ENCODE results near the gene CFAP61.
"Not testable (repeated sequence)": the region's sequence is repeated elsewhere in the genome, so short reads cannot be mapped to it uniquely, and the experiment has no call there.

The CFAP61 gene

DNA sequence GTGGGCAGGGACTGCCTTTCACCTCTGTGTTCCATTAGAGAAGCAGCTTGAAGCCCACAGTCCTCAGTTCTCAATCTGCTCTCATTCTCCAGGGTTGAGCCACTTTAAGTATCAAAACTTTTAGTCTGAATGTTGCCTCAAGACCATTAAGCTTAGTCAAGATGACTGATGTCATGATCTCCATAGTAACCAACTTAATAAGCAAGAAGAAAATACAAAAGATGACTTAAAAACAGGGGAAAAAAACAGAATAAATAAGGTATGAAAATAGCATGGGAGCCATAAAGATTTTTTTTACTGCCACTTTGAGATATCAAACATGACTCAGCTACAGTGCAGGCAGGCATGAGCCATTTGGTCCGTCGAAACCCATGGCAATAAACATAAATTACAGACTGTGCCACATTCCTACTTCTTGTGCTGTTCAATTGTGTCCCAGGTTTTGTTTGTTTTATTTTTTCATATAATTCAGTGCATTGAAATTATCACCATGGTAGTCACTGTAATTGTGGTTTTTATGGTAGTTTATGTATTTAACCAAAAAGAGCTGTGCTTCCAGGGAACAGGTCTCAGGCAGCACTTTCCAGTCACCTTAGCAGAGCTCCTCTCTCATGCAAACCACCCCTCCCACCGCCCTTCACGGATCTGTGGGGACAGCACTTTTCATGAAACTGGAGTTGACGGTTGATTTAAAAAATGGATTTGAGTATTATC lies 159.1 kb downstream of the CFAP61 start:
- peak; percentile 9 for DNase-seq (ENCODE audit: low read depth)

DNA sequence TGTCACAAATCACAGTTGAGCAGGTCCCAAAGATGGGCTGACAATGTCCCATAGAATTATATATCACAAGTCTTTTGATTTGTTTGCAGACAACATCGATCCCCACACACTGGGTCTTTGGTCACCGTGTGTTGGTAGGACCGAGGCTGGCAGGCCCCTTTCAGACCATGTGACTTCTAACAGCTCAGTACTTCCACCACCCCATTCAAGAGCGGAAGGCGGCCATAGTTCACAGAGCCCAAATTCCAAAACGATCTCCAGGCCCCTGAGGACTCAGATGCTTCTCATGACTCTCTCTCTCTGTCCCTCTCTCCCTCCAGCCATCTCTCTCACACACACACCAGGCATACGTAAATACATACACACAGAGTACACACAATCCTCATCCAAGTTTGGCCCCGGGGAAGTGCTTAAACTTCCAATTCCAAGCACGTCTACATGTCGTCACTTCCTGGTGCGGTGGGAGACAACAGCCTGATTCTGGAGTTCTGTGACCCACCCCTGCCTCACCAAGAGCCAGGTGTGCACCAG lies 159.7 kb downstream of the CFAP61 start:
- DNase-seq (ENCODE audit: low read depth), result no peak

DNA sequence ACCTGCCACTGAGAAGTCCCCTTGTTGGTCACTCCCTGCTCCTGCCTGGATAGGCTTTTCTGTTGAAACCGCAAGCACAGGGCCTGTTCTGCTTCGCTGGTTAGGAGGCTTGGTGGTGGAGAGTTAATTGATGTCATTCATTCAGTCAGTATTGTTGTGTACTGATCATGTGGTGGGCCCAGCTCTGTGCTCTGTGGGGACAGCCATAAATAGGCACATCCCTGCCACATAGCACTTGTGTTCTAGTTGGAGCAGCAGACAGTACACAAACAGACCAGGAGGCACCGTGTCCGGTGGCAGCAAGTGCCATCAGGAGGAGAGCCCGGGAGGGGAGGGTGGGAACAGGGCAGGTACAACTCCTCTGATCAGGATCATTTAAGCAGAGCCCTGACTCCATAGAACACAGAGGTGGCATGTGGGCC lies 160.4 kb downstream of the CFAP61 start:
- no peak for DNase-seq (ENCODE audit: low read depth)

DNA sequence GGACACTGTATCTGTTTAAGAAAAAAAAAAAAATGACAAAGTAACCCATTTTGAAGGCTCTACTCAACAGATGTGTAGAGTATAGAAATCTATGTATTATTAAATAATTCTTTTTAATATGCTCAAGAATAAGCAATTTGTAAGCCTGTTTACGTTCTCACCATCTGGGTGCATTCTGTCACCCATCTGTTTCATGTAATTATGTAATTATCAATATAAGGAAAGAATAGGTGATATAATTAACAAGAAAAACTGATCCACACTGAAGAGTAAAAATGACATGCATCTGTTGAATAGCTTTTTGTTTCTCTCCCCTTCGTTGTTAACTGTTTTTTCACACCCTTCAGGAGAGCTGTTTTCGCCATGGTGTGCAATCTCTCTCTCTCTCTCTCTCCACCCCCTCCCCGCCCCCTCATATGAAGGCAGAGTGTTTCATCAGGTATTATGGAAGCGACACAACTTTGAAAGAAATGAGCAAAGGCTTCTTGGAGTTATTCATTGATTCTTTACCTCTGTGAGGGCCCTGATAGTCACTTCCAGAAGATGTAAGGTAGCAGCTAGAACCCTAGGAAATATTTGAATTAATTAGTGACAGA lies 161.3 kb downstream of the CFAP61 start:
- DNase-seq (ENCODE audit: low read depth), result no peak

DNA sequence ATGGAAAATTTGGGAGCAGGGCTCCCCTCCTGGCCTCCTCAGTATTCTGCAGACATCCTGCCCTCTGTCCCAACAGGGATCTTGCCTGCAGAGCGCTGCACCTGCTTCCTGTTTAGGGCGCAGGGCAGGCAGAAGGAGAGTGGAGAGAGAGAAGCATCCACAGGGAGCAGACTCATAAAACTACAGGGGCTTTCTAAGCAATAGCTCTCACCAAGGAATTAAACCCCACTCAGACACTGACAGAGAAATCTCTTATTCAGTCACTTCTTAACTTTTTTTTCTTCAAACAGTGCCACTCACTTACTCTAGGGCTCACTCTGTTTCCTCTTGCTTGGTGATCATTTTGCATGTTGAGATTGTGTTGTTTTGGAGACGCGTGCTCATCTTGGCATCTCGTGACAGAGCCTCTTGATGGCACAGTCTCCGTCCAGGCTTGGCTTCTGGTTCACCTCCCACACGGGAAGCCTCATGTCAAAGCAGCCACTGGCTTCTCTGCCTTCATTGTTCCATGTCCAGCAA lies 162.5 kb downstream of the CFAP61 start:
- no peak for DNase-seq (ENCODE audit: low read depth)

DNA sequence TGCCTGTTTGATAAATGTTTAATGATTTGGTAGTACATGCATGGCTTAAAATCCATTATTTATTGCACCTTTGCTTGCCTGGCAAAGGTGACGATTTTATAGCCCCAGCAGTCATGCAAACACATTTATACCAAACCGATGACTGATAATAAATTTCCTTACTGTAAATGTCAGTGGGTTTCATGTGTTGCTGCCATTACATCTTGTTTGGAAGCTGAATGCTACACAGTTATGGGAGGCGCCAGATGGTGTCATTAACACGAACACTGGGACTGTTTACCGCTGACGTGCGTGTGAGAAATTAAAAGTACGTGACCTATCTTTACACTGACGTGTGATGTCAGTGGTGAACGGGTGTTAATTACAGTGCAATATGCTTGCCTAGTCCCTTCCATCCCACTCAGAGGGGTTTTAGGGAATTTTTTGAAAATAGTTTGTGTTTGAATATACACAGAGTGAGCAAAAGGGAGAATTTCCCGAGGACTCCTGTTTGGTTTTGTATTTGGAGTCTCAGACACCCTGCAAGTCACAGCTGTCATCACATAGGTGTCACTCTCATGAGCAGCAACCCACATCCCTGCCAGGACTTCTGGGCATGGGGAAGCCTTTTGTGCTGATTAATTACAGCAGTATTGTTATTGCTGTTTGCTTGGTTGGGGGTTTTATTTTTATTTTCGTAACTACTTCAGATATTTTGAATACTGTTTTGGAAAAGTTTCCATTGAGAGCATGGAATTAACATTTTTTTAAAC lies 163.8 kb downstream of the CFAP61 start:
- DNase-seq (ENCODE audit: low read depth), result no peak

DNA sequence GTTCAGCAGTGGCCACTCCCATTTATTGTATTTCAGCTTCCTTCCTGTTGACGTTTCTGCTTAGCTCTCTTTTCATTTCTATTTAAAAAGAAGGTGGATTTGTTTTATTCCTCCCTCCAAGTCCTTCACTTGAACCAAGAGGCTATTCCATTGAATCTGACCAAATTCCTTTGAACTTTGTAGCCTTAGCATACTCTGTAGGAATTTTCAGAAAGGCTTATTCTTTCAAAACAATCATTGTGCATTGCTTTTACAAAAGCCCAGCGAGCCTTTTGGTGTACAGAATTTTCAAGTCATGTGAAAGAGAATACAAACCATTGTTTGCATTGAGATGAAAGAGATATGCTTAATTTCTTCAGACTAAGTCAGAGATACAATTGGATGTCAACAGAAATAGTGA lies 164.6 kb downstream of the CFAP61 start:
- DNase-seq (ENCODE audit: low read depth), result no peak

DNA sequence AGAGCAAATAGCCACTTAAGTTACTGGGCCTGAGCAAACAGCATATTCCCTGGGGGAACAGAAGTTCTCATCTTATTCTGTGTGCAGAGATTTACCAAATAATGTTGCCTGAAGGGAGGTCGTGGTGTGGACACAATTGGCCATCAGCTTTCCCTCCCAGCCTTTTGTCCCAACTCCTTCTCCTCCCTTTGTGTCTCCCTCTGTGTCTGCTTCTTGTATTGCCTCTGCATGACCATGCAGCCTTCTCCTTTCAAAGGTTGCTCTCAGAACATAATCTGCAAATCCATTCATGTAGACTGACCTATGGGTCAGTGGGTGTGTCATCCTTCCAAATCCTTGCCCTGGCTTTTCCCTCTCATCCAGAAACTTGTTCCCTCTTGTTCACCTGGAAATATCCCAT lies 165.3 kb downstream of the CFAP61 start:
- DNase-seq (ENCODE audit: low read depth), result no peak

DNA sequence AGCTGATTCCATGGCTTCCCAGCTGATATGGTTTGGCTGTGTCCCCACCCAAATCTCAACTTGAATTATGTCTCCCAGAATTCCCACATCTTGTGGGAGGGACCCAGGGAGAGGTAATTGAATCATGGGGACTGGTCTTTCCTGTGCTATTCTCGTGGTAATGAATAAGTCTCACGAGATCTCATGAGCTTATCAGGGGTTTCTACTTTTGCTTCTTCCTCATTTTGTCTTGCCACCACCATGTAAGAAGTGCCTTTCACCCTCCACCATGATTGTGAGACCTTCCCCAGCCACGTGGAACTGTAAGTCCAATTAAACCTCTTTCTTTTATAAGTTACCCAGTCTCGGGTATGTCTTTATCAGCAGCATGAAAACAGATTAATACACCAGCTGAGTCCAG lies 165.8 kb downstream of the CFAP61 start:
- not testable (repeated sequence) for DNase-seq (ENCODE audit: low read depth)

DNA sequence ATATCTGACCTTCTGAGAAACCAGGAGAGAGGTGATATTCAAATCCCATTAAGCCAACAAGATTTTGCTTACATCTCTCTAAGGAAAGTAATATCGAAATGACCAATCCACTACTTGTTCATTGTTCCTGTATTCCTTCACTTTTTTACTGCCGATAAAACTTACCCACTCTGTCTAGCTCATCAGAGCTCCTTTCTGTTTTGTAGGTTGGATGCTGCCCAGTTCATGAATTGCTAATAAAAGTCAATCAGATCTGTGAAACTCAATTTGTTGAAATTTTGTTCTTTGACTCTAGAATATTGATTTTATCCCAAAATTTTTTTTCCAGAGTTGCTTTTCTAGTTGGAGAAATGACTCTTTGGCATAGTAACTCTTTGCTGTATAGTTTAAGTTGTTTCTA lies 166.7 kb downstream of the CFAP61 start:
- no peak for DNase-seq (ENCODE audit: low read depth)

DNA sequence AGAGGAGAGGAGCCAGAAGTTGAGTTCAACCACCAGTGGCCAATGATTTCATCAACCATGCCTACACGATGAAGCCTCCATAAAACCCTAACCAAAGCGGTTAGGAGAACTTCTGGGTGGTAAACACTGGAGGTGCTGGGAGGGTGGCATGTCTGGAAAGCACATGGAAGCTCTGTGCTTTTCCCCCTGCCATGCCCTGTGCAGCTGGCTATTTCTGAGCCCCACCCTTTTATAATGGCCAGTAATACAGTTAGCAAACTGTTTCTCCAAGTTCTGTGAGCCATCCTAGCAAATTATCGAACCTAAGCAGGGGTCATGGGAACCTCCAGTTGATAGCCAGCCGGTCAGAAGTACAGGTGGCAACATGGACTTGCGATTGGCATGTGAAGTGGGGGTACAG lies 167.8 kb downstream of the CFAP61 start:
- no peak for DNase-seq (ENCODE audit: low read depth)

DNA sequence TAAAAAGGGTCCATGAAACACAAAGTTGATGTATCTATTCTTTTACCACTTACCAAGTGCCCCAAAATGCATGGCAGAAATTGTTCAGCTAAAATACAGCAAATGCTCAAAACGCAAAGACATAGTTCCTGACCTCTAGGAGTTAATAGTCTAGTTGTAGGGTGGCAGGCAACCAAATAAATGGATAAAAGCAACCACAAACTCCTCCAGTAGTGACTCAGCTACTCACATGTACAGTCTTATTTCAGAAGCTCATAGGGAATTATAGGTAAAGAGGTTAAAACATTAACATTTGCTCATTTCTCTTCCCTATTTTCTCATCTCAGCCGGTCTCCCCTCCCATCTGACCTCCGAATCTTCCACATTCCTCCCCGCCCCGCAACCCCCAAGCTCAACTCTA lies 171.6 kb downstream of the CFAP61 start:
- DNase-seq (ENCODE audit: low read depth), result no peak

DNA sequence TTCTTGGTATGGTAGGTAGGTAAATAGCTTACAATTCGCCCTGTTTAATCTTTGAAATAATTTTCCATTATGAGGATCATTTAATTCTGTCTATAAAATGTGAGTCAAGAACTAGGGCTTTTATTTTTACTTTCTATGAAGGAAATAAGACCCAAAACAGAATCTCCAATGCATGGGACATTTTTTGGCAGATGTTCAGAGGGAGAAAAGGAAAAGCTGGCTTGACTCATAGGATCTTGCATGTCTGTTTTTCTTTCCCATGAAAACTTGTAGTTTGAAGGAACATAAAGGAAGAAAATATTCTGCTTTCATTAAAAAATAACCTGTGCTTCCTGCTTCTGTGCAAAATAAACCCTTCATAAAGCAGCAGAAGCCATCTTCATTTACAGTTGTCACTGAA lies 172.5 kb downstream of the CFAP61 start:
- no peak for DNase-seq (ENCODE audit: low read depth)

DNA sequence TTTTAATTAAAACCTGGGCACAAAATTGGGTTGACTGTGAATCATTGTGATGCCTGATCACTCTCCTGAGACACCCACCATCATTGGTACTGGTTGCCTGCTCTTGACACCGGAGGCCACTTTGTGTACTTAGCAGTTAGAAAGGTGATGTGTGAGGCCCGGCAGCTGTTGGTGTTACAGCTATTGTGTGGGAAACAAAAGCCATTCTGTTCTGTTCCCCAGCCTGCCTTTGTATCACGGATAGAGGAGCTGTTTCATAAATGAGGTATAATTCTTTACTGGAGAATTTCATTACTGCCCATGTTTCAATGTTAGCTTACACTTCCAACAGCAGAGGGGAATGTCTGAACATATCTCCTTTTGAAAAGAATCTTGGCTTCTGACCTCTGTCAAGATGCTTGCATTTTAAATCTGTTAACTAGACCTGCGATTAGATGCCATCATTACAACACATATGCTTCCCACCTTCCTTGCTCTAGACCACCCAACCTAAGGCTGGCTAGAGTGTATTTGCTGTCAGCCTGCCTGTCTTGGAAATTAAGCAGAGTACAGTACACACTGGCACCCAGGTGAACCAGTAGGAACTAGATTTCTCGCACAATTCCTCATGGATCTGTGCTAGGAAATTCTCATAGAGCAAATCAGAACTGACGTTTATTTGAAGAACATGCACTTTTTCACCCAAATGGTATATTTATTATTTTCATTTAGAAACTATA lies 173.2 kb downstream of the CFAP61 start:
- no peak for DNase-seq (ENCODE audit: low read depth)

DNA sequence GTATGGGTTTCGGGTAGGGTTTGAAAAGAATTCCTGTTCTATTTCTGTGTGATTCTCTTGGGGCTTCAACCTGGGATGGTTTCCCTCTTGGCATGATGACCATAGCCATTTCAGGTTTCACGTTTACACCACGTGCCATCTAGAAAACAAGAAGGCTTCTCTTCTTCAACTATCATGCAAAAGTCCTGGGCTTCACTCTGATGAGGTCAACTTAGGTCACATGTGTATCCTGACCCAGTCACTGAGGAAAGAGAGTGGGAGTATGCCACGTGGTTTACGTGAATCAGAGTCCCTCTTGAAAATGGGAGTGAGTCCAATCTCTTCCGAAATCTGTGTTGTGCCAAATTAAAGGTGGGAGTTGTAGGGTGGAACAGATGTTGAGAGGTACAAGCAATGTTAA lies 174.2 kb downstream of the CFAP61 start:
- DNase-seq (ENCODE audit: low read depth), result no peak

DNA sequence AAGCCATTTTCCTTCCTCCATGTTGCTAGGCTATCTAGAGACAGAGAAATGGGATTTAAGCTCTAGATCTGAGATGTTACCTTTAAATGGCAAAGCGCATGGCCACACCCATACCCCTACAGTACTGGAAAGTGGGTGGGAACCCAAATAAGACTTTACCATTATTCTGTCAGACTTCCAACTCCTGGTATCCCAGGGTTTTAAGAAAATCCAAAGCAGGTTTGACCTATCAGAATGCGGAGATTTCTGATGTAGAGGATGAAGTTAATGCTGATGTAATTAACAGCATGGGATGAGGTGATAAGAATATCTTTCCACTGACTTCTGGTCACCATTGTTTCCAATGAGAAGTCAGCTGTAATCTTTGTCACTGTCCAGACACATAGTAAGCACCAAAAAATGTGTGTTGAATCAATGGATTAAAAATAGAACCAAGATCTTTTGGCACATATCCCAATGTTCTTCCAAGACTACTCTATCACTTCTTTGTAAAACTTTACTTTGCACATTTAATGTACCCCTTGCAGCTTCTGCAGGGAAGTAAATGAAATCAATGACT lies 174.8 kb downstream of the CFAP61 start:
- no peak for DNase-seq (ENCODE audit: low read depth)

DNA sequence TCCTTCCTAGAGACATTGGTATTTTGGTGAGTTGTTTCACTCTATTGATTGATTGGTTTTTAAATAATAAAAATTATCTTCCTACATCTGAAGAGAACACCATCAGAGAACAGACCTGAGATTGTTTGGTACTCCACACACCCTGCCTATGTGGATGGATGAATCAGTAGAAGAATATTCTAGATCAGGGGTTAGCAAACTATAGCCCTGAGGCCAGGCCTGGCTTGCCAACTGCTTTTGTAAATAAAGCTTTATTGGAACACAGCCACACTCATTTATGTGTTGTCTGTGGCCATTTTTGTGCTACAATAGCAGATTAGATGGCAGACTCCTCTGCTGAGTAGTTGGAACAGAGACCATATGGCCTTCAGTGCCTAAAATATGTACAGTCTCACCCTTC lies 176.0 kb downstream of the CFAP61 start:
- no peak for DNase-seq (ENCODE audit: low read depth)

DNA sequence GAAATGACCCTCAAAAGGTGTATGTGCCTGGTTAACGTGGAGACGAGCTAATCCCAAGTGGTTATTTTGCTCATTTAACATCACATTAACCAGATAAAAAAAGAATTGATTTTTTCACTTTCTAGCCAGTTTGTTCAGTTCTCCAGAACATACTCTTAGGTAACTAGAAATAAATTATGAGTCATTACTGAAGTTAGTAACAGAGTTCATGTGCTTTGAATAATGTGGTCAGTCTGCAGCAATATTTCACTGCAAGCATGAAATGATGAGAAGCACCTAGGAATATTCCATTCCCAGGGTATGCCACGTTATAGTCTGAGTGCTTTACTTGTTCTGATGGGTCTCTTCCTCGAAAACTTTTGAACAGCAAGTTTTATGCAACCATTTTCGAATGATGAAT lies 177.3 kb downstream of the CFAP61 start:
- no peak for DNase-seq (ENCODE audit: low read depth)

DNA sequence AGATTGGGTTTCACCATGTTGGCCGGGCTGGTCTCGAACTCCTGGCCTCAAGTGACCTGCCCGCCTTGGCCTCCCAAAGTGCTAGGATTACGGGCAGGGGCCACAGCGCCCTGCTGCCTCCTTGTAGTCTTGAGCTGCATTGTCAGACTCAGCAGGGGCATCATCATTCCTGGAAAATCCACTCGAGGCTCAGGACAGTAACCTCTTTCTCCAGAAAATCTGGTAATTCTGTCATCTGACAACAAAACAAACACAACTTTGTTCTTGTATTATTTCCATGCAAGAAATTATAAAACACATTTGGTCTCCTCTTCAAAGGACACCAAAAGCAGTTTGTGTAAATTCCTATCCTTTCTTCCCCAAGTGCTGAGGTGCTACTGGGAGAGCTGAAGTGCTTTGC lies 178.4 kb downstream of the CFAP61 start:
- DNase-seq (ENCODE audit: low read depth), result no peak

DNA sequence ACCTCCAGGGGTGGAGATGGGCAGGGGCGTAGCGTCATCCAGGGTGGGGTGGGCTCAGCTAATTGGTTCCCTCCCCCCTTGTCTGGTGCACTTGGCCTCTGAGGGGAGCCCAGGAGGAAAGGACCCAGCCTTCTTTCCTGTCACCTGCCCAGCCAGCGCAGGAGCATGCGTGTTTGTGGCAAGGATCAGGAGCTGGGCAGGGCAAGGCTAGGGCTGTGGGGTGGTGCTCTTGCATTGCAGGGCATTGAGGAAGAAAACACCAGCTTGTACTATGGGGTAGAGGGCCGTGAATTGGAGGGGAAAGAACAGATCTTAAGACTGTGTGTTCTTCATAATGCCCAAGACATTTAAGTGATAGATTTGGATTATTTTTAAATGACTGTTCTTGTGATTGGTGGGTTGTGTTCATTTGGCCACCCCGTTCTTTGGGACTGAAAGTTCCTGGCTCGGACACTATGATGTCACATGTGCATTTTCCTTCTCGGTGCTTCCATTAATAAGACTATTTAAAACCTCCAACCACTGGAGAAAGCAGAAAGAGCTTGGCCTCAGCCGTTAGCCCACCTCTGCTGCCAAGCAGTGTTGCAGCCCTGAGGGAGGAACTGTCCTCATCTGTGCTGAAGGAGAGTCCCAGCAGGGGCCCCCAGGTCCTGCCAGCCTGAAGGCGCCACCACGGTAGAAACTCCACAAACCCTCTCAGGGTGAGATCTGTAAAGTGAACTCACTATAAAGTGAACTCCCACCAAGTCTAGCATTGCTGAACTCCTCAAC lies 179.4 kb downstream of the CFAP61 start:
- no peak for DNase-seq (ENCODE audit: low read depth)

DNA sequence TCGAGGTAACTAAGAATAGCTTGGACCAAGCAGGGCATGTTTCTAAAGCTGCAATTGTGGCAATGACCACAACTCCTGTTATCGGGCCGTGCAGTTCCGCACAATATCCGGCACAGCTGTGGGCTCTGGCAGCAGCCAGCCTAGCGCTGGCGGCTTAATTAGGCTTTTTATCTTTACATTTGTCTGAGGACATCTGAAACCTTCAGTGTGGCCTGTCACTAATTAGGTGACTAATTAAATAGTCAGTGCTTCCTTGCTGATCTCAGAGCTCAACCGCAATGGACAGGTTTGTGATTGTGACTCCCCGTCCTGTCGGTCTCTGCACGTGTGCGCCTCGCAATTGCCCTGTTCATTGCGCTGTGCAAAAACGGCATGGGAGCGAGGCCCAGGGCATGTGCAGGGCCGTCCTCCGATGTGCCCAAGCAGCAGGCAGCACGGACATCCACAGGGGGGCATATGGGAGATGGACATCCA lies 180.7 kb downstream of the CFAP61 start:
- no peak for DNase-seq (ENCODE audit: low read depth)

Data from HS-27A (cell line).